Peyer's patch (tissue), 4 donors: Measurements from ENCODE around the gene TRPM3.

Experiments used
- POLR2A ChIP-seq, 2 donors: fragments of 450-650 bp; IDR thresholded peaks; one replicate each; pipeline ENCODE4 v1.5.1; 2017; ENCODE audit warnings: antibody characterized with exemption in 2 of 2, mild to moderate bottlenecking in 2 of 2, moderate library complexity in 2 of 2
- TF ChIP-seq, protein P1 (sequence below), 6 experiments: fragments of 450-650 bp in 4 of 6; fragments of 200-600 bp in 2 of 6; sonication (generic) in 1 of 6; IDR thresholded peaks; one replicate each; pipeline ENCODE4 v1.5.1; 2017 to 2019; ENCODE audit warnings: antibody characterized with exemption in 6 of 6, mild to moderate bottlenecking in 3 of 6, moderate library complexity in 1 of 6

- TF ChIP-seq POLR2A (IDR thresholded peaks at IDR 0.05): no peak
- TF ChIP-seq, protein P1, sequence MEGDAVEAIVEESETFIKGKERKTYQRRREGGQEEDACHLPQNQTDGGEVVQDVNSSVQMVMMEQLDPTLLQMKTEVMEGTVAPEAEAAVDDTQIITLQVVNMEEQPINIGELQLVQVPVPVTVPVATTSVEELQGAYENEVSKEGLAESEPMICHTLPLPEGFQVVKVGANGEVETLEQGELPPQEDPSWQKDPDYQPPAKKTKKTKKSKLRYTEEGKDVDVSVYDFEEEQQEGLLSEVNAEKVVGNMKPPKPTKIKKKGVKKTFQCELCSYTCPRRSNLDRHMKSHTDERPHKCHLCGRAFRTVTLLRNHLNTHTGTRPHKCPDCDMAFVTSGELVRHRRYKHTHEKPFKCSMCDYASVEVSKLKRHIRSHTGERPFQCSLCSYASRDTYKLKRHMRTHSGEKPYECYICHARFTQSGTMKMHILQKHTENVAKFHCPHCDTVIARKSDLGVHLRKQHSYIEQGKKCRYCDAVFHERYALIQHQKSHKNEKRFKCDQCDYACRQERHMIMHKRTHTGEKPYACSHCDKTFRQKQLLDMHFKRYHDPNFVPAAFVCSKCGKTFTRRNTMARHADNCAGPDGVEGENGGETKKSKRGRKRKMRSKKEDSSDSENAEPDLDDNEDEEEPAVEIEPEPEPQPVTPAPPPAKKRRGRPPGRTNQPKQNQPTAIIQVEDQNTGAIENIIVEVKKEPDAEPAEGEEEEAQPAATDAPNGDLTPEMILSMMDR (IDR thresholded peaks at IDR 0.05): no peak
These were observed 541.7 kb downstream of the TRPM3 start for GRCh38 chr9:70579686-70580085.
